ENCODE data around the gene NUDC.
"Not testable (repeated sequence)": the region's sequence is repeated elsewhere in the genome, so short reads cannot be mapped to it uniquely, and the experiment has no call there.

- TF ChIP-seq, protein P1, sequence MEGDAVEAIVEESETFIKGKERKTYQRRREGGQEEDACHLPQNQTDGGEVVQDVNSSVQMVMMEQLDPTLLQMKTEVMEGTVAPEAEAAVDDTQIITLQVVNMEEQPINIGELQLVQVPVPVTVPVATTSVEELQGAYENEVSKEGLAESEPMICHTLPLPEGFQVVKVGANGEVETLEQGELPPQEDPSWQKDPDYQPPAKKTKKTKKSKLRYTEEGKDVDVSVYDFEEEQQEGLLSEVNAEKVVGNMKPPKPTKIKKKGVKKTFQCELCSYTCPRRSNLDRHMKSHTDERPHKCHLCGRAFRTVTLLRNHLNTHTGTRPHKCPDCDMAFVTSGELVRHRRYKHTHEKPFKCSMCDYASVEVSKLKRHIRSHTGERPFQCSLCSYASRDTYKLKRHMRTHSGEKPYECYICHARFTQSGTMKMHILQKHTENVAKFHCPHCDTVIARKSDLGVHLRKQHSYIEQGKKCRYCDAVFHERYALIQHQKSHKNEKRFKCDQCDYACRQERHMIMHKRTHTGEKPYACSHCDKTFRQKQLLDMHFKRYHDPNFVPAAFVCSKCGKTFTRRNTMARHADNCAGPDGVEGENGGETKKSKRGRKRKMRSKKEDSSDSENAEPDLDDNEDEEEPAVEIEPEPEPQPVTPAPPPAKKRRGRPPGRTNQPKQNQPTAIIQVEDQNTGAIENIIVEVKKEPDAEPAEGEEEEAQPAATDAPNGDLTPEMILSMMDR (IDR thresholded peaks at IDR 0.05) = not testable (repeated sequence)
- not testable (repeated sequence) for TF ChIP-seq POLR2AphosphoS5 (IDR thresholded peaks at IDR 0.05; ENCODE audit: low read depth, low read length); TCF7L2 (IDR thresholded peaks at IDR 0.05; ENCODE audit: low read depth, low read length); SIN3A (IDR thresholded peaks at IDR 0.05; ENCODE audit: borderline replicate concordance, insufficient read depth, low read depth, low read length)
- TF ChIP-seq, protein P2, sequence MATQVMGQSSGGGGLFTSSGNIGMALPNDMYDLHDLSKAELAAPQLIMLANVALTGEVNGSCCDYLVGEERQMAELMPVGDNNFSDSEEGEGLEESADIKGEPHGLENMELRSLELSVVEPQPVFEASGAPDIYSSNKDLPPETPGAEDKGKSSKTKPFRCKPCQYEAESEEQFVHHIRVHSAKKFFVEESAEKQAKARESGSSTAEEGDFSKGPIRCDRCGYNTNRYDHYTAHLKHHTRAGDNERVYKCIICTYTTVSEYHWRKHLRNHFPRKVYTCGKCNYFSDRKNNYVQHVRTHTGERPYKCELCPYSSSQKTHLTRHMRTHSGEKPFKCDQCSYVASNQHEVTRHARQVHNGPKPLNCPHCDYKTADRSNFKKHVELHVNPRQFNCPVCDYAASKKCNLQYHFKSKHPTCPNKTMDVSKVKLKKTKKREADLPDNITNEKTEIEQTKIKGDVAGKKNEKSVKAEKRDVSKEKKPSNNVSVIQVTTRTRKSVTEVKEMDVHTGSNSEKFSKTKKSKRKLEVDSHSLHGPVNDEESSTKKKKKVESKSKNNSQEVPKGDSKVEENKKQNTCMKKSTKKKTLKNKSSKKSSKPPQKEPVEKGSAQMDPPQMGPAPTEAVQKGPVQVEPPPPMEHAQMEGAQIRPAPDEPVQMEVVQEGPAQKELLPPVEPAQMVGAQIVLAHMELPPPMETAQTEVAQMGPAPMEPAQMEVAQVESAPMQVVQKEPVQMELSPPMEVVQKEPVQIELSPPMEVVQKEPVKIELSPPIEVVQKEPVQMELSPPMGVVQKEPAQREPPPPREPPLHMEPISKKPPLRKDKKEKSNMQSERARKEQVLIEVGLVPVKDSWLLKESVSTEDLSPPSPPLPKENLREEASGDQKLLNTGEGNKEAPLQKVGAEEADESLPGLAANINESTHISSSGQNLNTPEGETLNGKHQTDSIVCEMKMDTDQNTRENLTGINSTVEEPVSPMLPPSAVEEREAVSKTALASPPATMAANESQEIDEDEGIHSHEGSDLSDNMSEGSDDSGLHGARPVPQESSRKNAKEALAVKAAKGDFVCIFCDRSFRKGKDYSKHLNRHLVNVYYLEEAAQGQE (IDR thresholded peaks at IDR 0.05; ENCODE audit: insufficient read depth in 1 of 2, low read depth in 2 of 2, low read length in 1 of 2) = not testable (repeated sequence)
Measured at GRCh38 chr1:26873097-26873496, 48.4 kb upstream of the NUDC start.

Measured in Panc1 (cell line).